HuH-7.5 (cell line): ENCODE data around the gene CUBN.

Experiments
- DNase-seq: peaks from one replicate; pipeline ENCODE4 v3.0.0; 2011; ENCODE audit warnings: low spot score

CUBN gene

GRCh38 chr10:17129741-17130140 lies at the start of gene CUBN:
Gene CUBN, minus strand, starts transcription at chr10:17129811. Its CDS starts 46 bp downstream, at chr10:17129765.
- DNase-seq, result no peak

DNA sequence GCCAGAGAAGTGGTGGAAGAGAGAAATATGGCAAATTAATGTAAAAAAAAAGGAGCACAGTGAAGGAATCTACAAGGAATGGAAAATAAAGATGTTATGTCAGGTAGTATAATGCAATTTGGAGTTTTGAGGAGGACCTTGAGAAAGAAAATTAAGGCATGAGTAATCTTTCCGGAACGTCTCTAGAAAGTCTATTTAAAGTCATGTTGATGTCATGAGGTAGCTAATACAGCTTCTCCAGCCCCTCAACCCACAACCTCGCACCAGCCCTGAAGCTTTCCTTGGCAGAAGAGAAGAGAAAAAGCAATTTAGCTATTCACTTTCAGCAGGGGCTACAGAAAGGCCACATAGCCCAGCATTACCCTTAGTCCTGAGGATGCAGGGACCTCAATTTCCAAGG lies 49.4 kb upstream of the CUBN start:
- no peak for DNase-seq

GRCh38 chr10:17178006-17178405 lies 48.4 kb upstream of the CUBN start:
- DNase-seq, result no peak

DNA sequence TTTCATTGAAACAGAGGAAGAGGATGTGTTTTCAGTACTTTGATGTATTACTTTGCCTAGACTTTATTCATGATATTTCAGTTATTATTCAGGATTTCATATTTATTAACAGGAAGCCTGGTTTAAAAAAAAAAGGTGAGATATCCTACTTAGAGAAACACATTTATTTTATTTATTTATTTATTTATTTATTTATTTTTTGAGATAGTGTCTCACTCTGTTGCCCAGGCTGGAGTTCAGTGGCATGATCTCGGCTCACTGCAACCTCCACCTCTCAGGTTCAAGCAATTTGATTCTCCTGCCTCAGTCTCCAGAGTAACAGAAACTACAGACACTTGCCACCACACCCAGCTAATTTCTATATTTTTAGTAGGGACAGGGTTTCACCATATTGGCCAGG lies 47.4 kb upstream of the CUBN start:
- no peak for DNase-seq

GRCh38 chr10:17176091-17176490 lies 46.5 kb upstream of the CUBN start:
- no peak for DNase-seq

- DNase-seq, result no peak
Measured at GRCh38 chr10:17175551-17175950, 45.9 kb upstream of the CUBN start.

DNA sequence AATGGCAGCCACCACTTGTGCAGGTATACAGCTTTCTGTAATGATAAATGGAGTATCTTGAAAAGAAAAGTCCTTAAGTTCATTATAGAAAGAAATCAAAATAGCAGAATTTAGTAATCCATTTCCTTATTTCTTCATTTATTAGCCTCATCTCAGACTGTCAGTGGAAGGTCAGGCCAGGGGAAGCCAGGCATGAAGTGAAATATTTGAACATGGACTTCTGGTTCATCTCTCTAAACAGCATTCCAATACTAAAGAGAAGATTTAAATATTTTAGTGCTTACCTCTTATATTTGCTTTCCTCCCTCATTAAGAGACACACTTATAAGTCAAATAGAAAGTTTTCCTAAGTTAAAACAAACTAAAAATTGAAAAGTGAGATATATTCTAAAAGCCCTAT lies 45.0 kb upstream of the CUBN start:
- DNase-seq, result no peak

DNA sequence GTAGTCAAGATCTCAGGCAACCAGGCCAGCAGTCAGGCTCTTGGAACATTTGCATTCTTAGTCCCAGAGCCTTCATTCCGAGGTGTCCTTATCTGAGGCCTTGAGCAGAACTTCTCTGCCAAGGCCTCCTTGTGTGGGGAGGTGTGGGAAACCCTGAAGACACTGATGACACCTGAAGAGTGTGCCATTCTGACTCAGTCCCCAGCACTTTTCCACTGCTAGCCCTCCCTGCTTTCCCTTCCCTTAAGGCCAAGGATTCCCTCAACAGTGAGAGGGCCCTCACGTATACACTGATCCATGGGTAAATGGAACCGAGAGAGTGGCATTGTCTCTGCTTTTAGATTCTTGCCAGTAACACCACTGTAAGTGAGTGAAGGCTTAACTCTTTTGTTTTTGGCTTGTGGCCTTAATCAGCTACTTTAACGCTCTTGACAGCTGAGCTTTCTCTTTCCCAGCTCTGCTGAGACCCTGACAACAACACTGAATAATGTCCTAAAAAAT lies 41.6 kb upstream of the CUBN start:
- DNase-seq, result no peak

GRCh38 chr10:17169803-17170202 lies 40.2 kb upstream of the CUBN start:
- no peak for DNase-seq

- no peak for DNase-seq
Measured at GRCh38 chr10:17166699-17167098, 37.1 kb upstream of the CUBN start.

- no peak for DNase-seq
Measured at GRCh38 chr10:17162828-17163227, 33.2 kb upstream of the CUBN start.

DNA sequence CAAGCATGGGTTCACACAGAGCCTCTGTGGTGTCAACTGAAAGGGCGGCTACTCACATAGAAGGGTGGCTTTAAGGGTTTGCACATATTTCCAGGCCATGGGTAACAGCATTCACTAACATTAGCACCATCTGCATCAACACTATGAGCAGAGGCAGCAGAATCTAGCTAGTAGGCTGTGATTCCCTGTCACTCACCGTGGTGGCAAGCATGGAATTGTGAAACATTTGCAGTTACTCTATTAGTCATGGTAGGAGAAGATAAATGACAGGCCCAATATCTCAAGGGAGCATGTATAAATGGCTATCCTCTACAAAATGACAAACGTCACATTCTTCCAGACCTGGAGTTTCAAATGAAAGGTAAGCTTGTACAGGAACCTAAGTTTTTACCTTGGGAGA lies 32.2 kb upstream of the CUBN start:
- no peak for DNase-seq

DNA sequence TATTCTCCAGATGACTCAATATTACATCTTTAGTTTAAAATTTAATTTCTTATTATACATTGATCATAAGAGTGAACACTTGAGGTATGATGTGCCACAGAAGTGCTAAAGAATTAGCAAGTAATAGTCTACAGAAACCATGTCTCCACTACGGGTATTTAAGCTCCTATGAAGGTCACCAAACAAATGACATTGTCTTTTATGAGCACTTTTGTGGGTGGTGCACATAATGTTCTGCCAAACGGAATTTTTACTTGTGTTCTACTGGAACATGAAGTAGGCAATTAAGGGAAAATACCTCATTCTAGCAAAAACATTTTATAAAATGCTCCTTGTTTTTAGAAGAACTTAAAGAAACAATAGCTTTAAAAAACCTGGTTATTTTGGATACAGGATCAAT lies 27.4 kb upstream of the CUBN start:
- DNase-seq, result no peak

- no peak for DNase-seq
Measured at GRCh38 chr10:17155826-17156225, 26.2 kb upstream of the CUBN start.

GRCh38 chr10:17154116-17154515 lies 24.5 kb upstream of the CUBN start:
- DNase-seq, result no peak

GRCh38 chr10:17153321-17153720 lies 23.7 kb upstream of the CUBN start:
- no peak for DNase-seq

- no peak for DNase-seq
Measured at GRCh38 chr10:17151716-17152115, 22.1 kb upstream of the CUBN start.

DNA sequence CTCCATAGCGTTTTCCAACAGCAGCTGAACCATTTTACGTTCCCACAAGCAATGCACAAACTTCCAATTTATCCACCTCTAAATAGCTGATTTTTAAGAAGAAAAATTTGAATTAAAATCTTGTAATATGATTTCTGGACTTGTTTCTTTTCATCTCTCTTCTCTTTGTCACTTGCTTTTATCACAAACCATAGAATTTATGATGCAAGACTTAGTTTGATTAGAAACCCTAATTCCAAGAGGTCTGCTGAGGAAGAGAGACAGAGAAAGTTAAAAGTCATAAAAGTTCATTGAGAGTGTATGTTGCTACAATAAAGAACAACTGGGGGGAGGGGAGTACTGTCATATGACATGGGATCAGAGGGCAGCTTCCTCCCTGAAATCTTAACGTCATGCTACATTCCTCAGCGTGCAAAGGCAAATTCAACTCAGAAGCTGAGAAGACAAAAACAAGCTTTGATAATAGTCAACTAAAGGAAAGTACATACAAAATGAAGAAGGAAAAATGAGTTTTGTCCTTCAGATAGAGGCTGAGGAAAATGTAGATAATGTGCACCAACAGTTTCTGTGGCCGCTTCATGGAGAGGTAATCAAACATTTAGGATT lies 18.4 kb upstream of the CUBN start:
- no peak for DNase-seq

- DNase-seq, result no peak
Measured at GRCh38 chr10:17146892-17147291, 17.3 kb upstream of the CUBN start.

GRCh38 chr10:17145239-17145638 lies 15.6 kb upstream of the CUBN start:
- DNase-seq, result no peak

DNA sequence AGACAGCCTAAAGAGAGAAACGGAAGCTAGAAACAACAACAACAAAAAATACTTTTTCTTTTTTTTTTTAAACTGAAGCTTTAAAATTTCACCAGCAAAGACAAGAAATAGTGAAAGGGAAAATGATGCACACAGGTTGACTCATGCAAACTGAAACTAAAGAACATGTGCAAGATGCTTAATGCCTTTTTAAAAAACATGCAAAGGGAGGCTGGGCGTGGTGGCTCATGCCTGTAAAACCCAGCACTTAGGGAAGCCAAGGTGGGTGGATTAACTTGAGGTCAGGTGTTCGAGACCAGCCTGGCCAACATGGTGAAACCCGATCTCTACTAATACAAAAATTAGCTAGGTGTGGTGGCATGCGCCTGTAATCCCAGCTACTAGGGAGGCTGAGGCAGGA lies 15.1 kb upstream of the CUBN start:
- DNase-seq, result no peak

DNA sequence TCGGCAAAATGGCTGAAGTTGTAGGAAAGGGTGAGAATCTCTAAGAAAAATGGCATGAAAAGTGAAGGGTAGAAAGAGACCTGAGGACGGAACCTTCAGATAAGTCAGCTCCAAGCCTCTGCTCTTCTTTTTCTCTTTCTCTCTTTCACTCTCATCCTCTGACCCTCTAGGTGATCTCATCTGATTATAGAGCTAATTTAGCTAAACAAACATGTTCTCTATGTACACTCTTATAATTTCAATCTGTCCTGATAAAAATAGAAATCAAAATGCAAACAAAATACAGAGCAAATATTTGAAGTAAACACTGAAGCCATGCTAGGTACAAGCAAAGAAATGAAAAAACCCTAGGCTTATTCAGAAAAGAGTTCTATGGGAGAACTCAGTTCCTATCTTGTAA lies 14.4 kb upstream of the CUBN start:
- no peak for DNase-seq

DNA sequence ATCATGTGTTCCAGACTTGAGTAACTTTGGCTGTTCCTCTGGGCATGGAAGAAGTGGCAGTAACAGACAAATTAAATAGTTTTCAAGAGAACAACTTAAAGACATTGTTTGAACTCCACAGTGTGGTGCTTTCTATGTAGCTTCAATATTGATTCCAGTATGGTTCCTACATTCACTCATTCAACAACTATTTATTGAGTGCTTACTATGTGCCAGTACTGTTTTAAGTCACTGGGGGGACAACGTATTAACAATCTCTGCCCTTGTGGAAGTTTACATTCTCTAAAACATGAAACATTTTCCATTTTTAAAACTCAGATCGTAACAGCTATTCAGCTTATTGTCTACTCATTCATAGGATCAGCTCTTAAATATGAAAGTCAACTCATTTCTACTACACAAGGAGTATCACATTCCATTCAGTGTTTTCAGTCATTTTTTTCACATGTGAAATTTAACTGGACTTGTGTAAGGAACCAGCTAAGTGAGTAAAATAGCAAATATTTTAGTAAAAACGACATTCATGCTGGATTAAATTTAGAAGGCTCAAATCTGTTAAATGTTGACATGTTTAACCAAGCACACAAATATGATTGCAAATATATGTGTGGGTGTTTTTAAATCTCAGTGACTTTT lies 13.6 kb upstream of the CUBN start:
- no peak for DNase-seq
